ENCODE results near the gene GNAL. TPM values are rescaled to one million over a fixed set of nuclear protein-coding genes. Genes with fewer than 3 reads are reported as not detected.

Gene GNAL
- total RNA-seq, 4 donors from 2014 or later: 4.4 to 35.4 (median 9.1) TPM

DNA sequence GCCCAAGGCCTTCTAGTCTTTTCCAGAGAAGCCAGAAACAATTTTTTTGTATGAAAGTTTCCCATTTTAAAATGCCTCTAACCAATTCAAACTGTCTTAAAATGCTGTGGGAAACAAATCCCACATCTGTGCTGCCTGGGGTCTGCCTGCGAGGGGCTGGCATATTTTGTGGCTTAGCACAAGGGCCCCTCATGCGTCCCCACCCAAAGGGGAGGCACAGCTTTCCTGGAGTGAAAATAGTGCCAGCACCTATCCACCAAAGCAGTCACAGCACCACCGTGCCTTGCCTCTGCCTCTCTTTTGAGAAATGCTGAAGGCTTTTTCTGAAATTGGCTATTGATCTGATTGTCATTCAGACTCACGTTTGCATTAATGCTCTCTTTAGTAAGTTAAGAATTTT lies 22.2 kb upstream of the GNAL start:
- no peaks in the 10 kb centered on the region for H3K4me1 ChIP-seq
- no peak for DNase-seq
- in situ Hi-C loops (cut with MboI; ENCODE audit: low sequenced_read_pairs in 4 of 4) (no loop called here), intact Hi-C loops (cut with DNase I; ENCODE audit: low total_unique reads) (no loop called here)
- no peak for ATAC-seq
- H3K27ac ChIP-seq: no peak overlapping the region
- H3K36me3 ChIP-seq: no peaks in the 10 kb centered on the region
- no peak overlapping the region for H3K4me3 ChIP-seq
- no peaks in the 10 kb centered on the region for H3K27me3 ChIP-seq
- no peaks in the 10 kb centered on the region for H3K9me3 ChIP-seq
- TF ChIP-seq, protein P1, sequence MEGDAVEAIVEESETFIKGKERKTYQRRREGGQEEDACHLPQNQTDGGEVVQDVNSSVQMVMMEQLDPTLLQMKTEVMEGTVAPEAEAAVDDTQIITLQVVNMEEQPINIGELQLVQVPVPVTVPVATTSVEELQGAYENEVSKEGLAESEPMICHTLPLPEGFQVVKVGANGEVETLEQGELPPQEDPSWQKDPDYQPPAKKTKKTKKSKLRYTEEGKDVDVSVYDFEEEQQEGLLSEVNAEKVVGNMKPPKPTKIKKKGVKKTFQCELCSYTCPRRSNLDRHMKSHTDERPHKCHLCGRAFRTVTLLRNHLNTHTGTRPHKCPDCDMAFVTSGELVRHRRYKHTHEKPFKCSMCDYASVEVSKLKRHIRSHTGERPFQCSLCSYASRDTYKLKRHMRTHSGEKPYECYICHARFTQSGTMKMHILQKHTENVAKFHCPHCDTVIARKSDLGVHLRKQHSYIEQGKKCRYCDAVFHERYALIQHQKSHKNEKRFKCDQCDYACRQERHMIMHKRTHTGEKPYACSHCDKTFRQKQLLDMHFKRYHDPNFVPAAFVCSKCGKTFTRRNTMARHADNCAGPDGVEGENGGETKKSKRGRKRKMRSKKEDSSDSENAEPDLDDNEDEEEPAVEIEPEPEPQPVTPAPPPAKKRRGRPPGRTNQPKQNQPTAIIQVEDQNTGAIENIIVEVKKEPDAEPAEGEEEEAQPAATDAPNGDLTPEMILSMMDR (IDR thresholded peaks at IDR 0.05 in 4 of 5, conservative IDR thresholded peaks at IDR 0.05 in 1 of 5): no peak
- TF ChIP-seq POLR2A (IDR thresholded peaks at IDR 0.05): no peak

DNA sequence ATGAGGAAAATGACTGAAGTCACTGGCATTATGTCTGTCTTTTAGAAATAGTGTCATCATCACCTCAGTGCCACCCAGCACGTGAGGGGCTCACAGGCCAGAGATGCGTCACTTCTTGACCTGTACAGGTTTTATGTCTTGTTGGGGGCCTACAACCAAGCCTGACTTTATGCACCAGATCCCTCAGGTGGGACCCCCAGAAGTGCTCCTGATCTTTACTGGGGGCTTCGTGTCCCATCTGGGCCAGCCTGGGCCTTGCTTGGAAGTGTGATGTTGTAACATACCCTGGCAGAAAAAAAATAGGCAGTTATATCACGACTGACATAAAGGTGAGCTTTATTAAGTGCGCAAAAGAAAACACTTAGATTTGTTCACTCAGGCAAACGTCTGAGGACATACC lies 21.5 kb upstream of the GNAL start:
- ATAC-seq: no peak
- in situ Hi-C loops (cut with MboI; ENCODE audit: low sequenced_read_pairs in 4 of 4): no loop called here

DNA sequence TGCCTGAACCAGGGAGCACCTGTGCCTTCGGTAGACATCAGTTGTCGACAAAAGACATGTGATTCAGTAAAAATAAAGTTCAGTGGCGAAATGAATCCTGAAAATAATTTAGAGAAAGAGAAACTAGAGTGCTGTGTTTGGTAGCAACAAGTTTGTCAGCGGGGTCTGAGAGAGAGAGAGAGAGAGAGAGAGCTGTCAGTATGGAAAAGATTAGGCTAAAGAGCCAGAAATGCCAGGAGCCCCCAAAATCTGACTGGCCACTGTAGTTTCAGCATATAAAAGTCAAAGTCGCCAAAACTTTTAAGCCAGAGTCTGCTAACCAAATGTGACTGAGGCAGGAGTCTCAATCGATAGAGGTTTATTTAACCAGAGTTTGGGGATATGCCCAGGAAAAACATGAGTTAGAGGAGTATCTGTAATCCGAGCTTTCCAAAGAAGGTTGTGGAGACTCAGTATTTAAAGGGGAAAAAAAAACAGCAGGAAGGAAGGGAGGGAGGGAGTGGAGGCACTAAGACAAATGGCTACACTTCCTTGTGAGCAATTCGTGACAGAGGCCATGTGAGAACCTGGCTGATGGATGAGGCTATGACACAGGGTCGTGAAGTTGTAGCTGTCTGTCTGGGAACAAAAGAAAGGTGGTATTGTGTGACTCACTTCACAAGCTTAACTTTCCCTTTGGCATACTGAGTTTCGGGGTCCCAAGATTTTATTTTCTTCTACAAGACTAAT lies 20.5 kb upstream of the GNAL start:
- intact Hi-C loops (cut with DNase I; ENCODE audit: low total_unique reads) (no loop called here), in situ Hi-C loops (cut with MboI; ENCODE audit: low sequenced_read_pairs in 4 of 4) (no loop called here)
- H3K9me3 ChIP-seq: no peaks in the 10 kb centered on the region
- no peaks in the 10 kb centered on the region for H3K36me3 ChIP-seq
- DNase-seq: no peak
- TF ChIP-seq, protein P1 (IDR thresholded peaks at IDR 0.05 in 4 of 5, conservative IDR thresholded peaks at IDR 0.05 in 1 of 5): no peak
- no peak for TF ChIP-seq POLR2A (IDR thresholded peaks at IDR 0.05)
- H3K4me3 ChIP-seq: no peak overlapping the region
- no peak for ATAC-seq
- H3K27ac ChIP-seq: no peak overlapping the region
- no peaks in the 10 kb centered on the region for H3K4me1 ChIP-seq
- H3K27me3 ChIP-seq: no peaks in the 10 kb centered on the region

More for the DNA sequence above, 21.5 kb upstream of the GNAL start:
- Histone ChIP-seq H3K4me3 (no peak overlapping the region), H3K4me1 (no peaks in the 10 kb centered on the region), H3K27me3 (no peaks in the 10 kb centered on the region), H3K27ac (no peak overlapping the region), H3K9me3 (no peaks in the 10 kb centered on the region), H3K36me3 (no peaks in the 10 kb centered on the region)
- intact Hi-C loops (cut with DNase I; ENCODE audit: low total_unique reads): no loop called here
- DNase-seq: no peak
- TF ChIP-seq, protein P1 (IDR thresholded peaks at IDR 0.05 in 4 of 5, conservative IDR thresholded peaks at IDR 0.05 in 1 of 5): no peak
- TF ChIP-seq POLR2A (IDR thresholded peaks at IDR 0.05): no peak

DNA sequence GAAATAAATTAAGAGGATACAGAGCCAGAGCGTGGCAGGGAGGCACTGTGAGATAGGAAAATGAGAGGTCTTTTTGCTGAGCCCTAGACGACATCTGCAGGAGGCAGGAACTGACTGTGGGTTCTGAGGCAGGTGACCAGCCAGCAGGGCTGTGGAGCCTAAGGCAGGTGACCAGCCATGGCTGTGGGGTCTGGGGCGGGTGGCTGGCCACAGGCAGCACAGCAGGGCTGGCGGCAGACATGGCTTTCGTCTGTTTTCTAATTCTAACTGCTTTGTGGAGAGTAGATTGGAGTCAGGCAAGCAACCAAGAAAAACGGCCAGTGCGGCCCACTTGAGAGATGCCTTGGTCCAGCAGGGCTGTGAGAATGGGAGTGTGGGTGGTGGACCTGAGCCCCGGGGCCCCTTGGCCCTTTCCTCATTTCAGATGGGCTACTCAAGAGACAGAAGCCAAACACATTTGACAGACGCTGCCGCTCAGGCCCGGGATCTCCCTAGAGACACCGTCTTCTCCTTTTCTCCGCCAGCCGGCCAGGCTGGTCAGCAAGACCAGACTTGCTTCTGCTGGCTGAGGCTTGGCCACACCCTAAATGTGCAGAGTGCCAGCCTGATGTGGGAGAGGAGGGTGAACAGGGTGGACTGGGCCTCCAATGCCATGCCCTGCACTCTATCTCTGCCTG lies 19.7 kb upstream of the GNAL start:
- intact Hi-C loops (cut with DNase I; ENCODE audit: low total_unique reads): no loop called here

More for the DNA sequence above, 19.7 kb upstream of the GNAL start:
- no peak for TF ChIP-seq POLR2A (IDR thresholded peaks at IDR 0.05)
- TF ChIP-seq, protein P1 (IDR thresholded peaks at IDR 0.05 in 4 of 5, conservative IDR thresholded peaks at IDR 0.05 in 1 of 5): no peak
- no peaks in the 10 kb centered on the region for H3K9me3 ChIP-seq
- H3K36me3 ChIP-seq: no peaks in the 10 kb centered on the region
- in situ Hi-C loops (cut with MboI; ENCODE audit: low sequenced_read_pairs in 4 of 4): no loop called here
- no peak overlapping the region for H3K27ac ChIP-seq
- H3K27me3 ChIP-seq: peaks cover 0 to 4% (median 0%) of the 10 kb centered on the region in 3 donors
- DNase-seq (no peak), ATAC-seq (no peak)
- H3K4me1 ChIP-seq: no peaks in the 10 kb centered on the region
- no peak overlapping the region for H3K4me3 ChIP-seq
